NCI-H128 (cell line): ENCODE results near the gene PRH2.

Experiments used
- DNase-seq: peaks from one replicate; lab custom pipeline; 2025; ENCODE audit not compliant: unreplicated experiment; lab: John Stamatoyannopoulos, UW

The PRH2 gene

GRCh38 chr12:10959804-10960203 lies 30.8 kb downstream of the PRH2 start:
- DNase-seq = no peak

DNA sequence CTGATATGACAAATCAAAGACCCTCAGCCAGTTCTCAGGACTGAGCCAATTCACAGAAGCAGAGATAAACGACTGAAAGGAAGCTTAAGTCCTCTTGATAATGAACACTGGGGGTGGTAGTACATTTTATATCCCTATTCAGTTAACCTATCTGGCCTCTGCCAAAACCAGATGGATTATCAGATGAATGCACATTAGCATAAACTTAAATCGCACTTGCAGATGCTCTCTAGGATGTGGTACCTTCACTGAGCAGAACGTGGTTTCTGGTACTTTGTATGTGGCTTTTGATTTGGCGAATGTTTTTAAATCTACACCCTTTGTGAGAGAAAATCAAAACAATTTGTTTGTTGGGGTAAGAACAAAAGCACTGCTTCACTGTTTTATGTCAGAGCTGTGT lies 31.2 kb downstream of the PRH2 start:
- no peak for DNase-seq

DNA sequence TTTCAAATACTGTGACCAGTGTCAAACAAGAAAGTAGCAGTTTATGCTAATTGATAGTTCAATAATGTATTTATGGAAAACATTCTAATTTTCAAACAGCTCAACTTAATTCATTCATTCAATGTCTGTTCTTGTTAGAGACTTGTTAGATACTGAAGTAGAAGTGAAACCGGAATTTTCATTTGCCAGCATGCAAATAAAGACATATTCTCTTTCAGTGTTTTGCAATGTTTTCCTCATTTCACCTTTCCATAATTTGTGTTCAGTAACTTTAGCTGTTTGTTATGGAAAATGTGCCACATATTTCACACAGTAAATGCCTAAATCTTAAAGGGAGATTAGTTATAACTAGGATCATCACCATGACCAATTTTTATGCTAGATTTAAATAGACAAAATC lies 36.4 kb downstream of the PRH2 start:
- DNase-seq = no peak

DNA sequence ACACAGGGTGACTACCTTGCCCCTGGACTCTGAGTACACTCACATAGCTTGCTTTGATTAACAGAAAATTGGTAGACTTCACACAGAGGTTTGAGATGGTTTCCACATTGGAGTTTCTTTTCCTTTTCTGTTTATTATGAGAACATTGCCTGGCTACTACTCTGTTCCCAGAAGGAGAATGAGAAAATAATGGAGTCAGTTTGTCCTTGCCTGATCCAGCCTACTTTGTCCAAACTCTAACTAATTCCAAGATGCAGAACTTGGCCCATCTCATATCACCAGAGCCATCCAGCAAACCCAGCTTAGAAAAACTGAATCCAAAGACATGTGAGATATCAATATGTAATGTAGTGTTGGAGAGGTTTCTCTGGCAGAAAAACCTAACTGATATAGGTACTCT lies 37.3 kb downstream of the PRH2 start:
- DNase-seq = no peak

- no peak for DNase-seq
Measured at GRCh38 chr12:10967409-10967808, 38.4 kb downstream of the PRH2 start.

- no peak for DNase-seq
Measured at GRCh38 chr12:10968765-10969456, 39.9 kb downstream of the PRH2 start.

- no peak for DNase-seq
Measured at GRCh38 chr12:10974965-10975364, 45.9 kb downstream of the PRH2 start.

- DNase-seq = no peak
Measured at GRCh38 chr12:10982244-10982643, 53.2 kb downstream of the PRH2 start.
